ENCODE measurements around the gene BIN1. TPM values are rescaled to one million over a fixed set of nuclear protein-coding genes. Genes with fewer than 3 reads are reported as not detected.
"Not testable (repeated sequence)": the region's sequence is repeated elsewhere in the genome, so short reads cannot be mapped to it uniquely, and the experiment has no call there.

BIN1 gene
- total RNA-seq, 4 donors from 2014 or later: 49.2 to 68.3 (median 64.2) TPM

- Histone ChIP-seq H3K36me3 (no peaks in the 10 kb centered on the region), H3K27ac (no peak overlapping the region), H3K4me3 (replicated peaks in 1 of 3) (no peak overlapping the region), H3K9me3 (no peaks in the 10 kb centered on the region), H3K27me3 (no peaks in the 10 kb centered on the region), H3K4me1 (no peaks in the 10 kb centered on the region)
- TF ChIP-seq CTCF (IDR thresholded peaks at IDR 0.05): no peak
- no peak for TF ChIP-seq POLR2A (IDR thresholded peaks at IDR 0.05)
- no peak for DNase-seq
- WGBS, 2 donors: 95 to 100% methylated on average over 1 of the region's 1 CpG
- intact Hi-C loops (cut with DNase I): no loop called here
These were observed 18.9 kb upstream of the BIN1 start for GRCh38 chr2:127125821-127126220.

- intact Hi-C loops (cut with DNase I): no loop called here
- H3K36me3 ChIP-seq: no peaks in the 10 kb centered on the region
- no peaks in the 10 kb centered on the region for H3K27me3 ChIP-seq
- H3K27ac ChIP-seq: no peak overlapping the region
- no peaks in the 10 kb centered on the region for H3K4me1 ChIP-seq
- TF ChIP-seq POLR2A (IDR thresholded peaks at IDR 0.05) (no peak), CTCF (IDR thresholded peaks at IDR 0.05) (no peak)
- no peak for DNase-seq
- H3K9me3 ChIP-seq: no peaks in the 10 kb centered on the region
- H3K4me3 ChIP-seq (replicated peaks in 1 of 3): no peak overlapping the region
- WGBS, 2 donors: 96 to 97% methylated on average over 8 of the region's 8 CpGs
These were observed 17.5 kb upstream of the BIN1 start for GRCh38 chr2:127124426-127124825.

GRCh38 chr2:127122361-127123027 is 15.5 kb upstream of the BIN1 start:
- WGBS, 2 donors: 62 to 79% methylated on average over 10 of the region's 10 CpGs
- H3K27ac ChIP-seq: no peak overlapping the region
- no peak for DNase-seq
- no peak overlapping the region for H3K4me3 ChIP-seq (replicated peaks in 1 of 3)
- no peaks in the 10 kb centered on the region for H3K9me3 ChIP-seq
- no peaks in the 10 kb centered on the region for H3K4me1 ChIP-seq
- no peak for TF ChIP-seq POLR2A (IDR thresholded peaks at IDR 0.05)
- no peak for TF ChIP-seq CTCF (IDR thresholded peaks at IDR 0.05)
- no peaks in the 10 kb centered on the region for H3K36me3 ChIP-seq
- H3K27me3 ChIP-seq: no peaks in the 10 kb centered on the region
- intact Hi-C loops (cut with DNase I): no loop called here

- no peaks in the 10 kb centered on the region for H3K4me1 ChIP-seq
- H3K27ac ChIP-seq: no peak overlapping the region
- H3K4me3 ChIP-seq (replicated peaks in 1 of 3): no peak overlapping the region
- DNase-seq: no peak
- TF ChIP-seq CTCF (IDR thresholded peaks at IDR 0.05): no peak
- no peak for TF ChIP-seq POLR2A (IDR thresholded peaks at IDR 0.05)
- intact Hi-C loops (cut with DNase I): no loop called here
- H3K36me3 ChIP-seq: no peaks in the 10 kb centered on the region
- H3K9me3 ChIP-seq: no peaks in the 10 kb centered on the region
- 85 to 90% methylated on average over 2 to 7 of the region's 7 CpGs for WGBS, 2 donors
- no peaks in the 10 kb centered on the region for H3K27me3 ChIP-seq
These were observed 14.8 kb upstream of the BIN1 start for GRCh38 chr2:127121776-127122176.

GRCh38 chr2:127121353-127121752 is 14.4 kb upstream of the BIN1 start:
- H3K27ac ChIP-seq: no peak overlapping the region
- intact Hi-C loops (cut with DNase I): no loop called here
- TF ChIP-seq CTCF (IDR thresholded peaks at IDR 0.05) (no peak), POLR2A (IDR thresholded peaks at IDR 0.05) (no peak)

GRCh38 chr2:127120408-127120807 is 13.5 kb upstream of the BIN1 start:
- 91 to 98% methylated on average over 15 to 16 of the region's 20 CpGs for WGBS, 2 donors
- H3K36me3 ChIP-seq; H3K9me3 ChIP-seq; H3K27me3 ChIP-seq; DNase-seq; H3K4me3 ChIP-seq (replicated peaks in 1 of 3); intact Hi-C loops (cut with DNase I); H3K27ac ChIP-seq; H3K4me1 ChIP-seq: not testable (repeated sequence)

More at GRCh38 chr2:127121353-127121752, 14.4 kb upstream of the BIN1 start:
- 85 to 86% methylated on average over 1 of the region's 1 CpG for WGBS, 2 donors
- Histone ChIP-seq H3K27me3 (no peaks in the 10 kb centered on the region), H3K9me3 (no peaks in the 10 kb centered on the region), H3K4me3 (replicated peaks in 1 of 3) (no peak overlapping the region), H3K4me1 (no peaks in the 10 kb centered on the region), H3K36me3 (no peaks in the 10 kb centered on the region)
- DNase-seq: no peak

Measured in thyroid gland (tissue), 4 donors.